ENCODE measurements around the gene COL7A1.
"Not testable (repeated sequence)": the region's sequence is repeated elsewhere in the genome, so short reads cannot be mapped to it uniquely, and the experiment has no call there.

The COL7A1 gene

GRCh38 chr3:48536116-48536515 lies 59.0 kb downstream of the COL7A1 start:
- TF ChIP-seq CTCF (IDR thresholded peaks at IDR 0.05; ENCODE audit: low read depth, low read length) = no peak
- no peak overlapping the region for H3K27ac ChIP-seq
- peaks cover 35% of the 10 kb centered on the region for H3K36me3 ChIP-seq
- H3K27me3 ChIP-seq (ENCODE audit: insufficient read depth, low read depth, severe bottlenecking) = no peaks in the 10 kb centered on the region
- no peak for DNase-seq
- H3K9me3 ChIP-seq (ENCODE audit: severe bottlenecking) = no peaks in the 10 kb centered on the region
- no peak overlapping the region for H3K4me3 ChIP-seq (ENCODE audit: low read depth, low read length)

GRCh38 chr3:48535578-48535977 lies 59.6 kb downstream of the COL7A1 start:
- Histone ChIP-seq H3K4me3 (ENCODE audit: low read depth, low read length) (no peak overlapping the region), H3K27me3 (ENCODE audit: insufficient read depth, low read depth, severe bottlenecking) (no peaks in the 10 kb centered on the region), H3K9me3 (ENCODE audit: severe bottlenecking) (no peaks in the 10 kb centered on the region), H3K36me3 (peaks cover 38% of the 10 kb centered on the region), H3K27ac (no peak overlapping the region)
- no peak for TF ChIP-seq CTCF (IDR thresholded peaks at IDR 0.05; ENCODE audit: low read depth, low read length)
- DNase-seq = no peak

GRCh38 chr3:48532977-48533337 lies 62.2 kb downstream of the COL7A1 start:
- peaks cover 41% of the 10 kb centered on the region for H3K36me3 ChIP-seq

GRCh38 chr3:48532271-48532976 lies 62.7 kb downstream of the COL7A1 start:
- H3K27me3 ChIP-seq (ENCODE audit: insufficient read depth, low read depth, severe bottlenecking) = no peaks in the 10 kb centered on the region
- H3K4me3 ChIP-seq (ENCODE audit: low read depth, low read length) = no peak overlapping the region
- no peaks in the 10 kb centered on the region for H3K9me3 ChIP-seq (ENCODE audit: severe bottlenecking)
- no peak for TF ChIP-seq CTCF (IDR thresholded peaks at IDR 0.05; ENCODE audit: low read depth, low read length)
- H3K36me3 ChIP-seq = peaks cover 38% of the 10 kb centered on the region
- no peak overlapping the region for H3K27ac ChIP-seq
- no peak for DNase-seq

More at GRCh38 chr3:48532977-48533337, 62.2 kb downstream of the COL7A1 start:
- no peak overlapping the region for H3K4me3 ChIP-seq (ENCODE audit: low read depth, low read length)
- no peak overlapping the region for H3K27ac ChIP-seq
- H3K9me3 ChIP-seq (ENCODE audit: severe bottlenecking) = no peaks in the 10 kb centered on the region
- DNase-seq = no peak
- no peak for TF ChIP-seq CTCF (IDR thresholded peaks at IDR 0.05; ENCODE audit: low read depth, low read length)
- H3K27me3 ChIP-seq (ENCODE audit: insufficient read depth, low read depth, severe bottlenecking) = no peaks in the 10 kb centered on the region

- not testable (repeated sequence) for DNase-seq; H3K9me3 ChIP-seq (ENCODE audit: severe bottlenecking); H3K27ac ChIP-seq; H3K4me3 ChIP-seq (ENCODE audit: low read depth, low read length); H3K27me3 ChIP-seq (ENCODE audit: insufficient read depth, low read depth, severe bottlenecking)
- H3K36me3 ChIP-seq = peaks cover 28% of the 10 kb centered on the region
These were observed 64.4 kb downstream of the COL7A1 start for GRCh38 chr3:48530701-48531100.

GRCh38 chr3:48528754-48529153 lies 66.4 kb downstream of the COL7A1 start:
- DNase-seq = no peak
- Histone ChIP-seq H3K36me3 (peaks cover 14% of the 10 kb centered on the region), H3K9me3 (ENCODE audit: severe bottlenecking) (no peaks in the 10 kb centered on the region), H3K27me3 (ENCODE audit: insufficient read depth, low read depth, severe bottlenecking) (no peaks in the 10 kb centered on the region), H3K27ac (no peak overlapping the region), H3K4me3 (ENCODE audit: low read depth, low read length) (no peak overlapping the region)
- no peak for TF ChIP-seq CTCF (IDR thresholded peaks at IDR 0.05; ENCODE audit: low read depth, low read length)

Measured in WERI-Rb-1 (cell line).